BE2C (cell line): ENCODE data around the gene RAB21.

Source experiments
- DNase-seq: peaks from one replicate; pipeline ENCODE4 v3.0.0-alpha.2; 2020
- H3K27me3 ChIP-seq: fragments of 250-450 bp; sonication (Bioruptor Pico); 2 replicates; pipeline ENCODE4 v1.5.1; 2020; ENCODE audit warnings: mild to moderate bottlenecking
- H3K36me3 ChIP-seq: fragments of 250-450 bp; sonication (Bioruptor Pico); 2 replicates; pipeline ENCODE4 v1.5.1; 2020; ENCODE audit warnings: mild to moderate bottlenecking
- H3K4me1 ChIP-seq: fragments of 250-450 bp; sonication (Bioruptor Pico); 2 replicates; pipeline ENCODE4 v1.5.1; 2020
- H3K4me3 ChIP-seq: 2 replicates; pipeline ENCODE4 v1.5.1; 2011; ENCODE audit warnings: low read depth, low read length
- H3K9me3 ChIP-seq: fragments of 250-450 bp; sonication (Bioruptor Pico); 2 replicates; pipeline ENCODE4 v1.5.1; 2020
- TF ChIP-seq, protein P1 (sequence below): IDR thresholded peaks from 2 replicates; pipeline ENCODE4 v1.5.1; 2012; ENCODE audit warnings: mild to moderate bottlenecking, low read depth, low read length

Gene RAB21

DNA sequence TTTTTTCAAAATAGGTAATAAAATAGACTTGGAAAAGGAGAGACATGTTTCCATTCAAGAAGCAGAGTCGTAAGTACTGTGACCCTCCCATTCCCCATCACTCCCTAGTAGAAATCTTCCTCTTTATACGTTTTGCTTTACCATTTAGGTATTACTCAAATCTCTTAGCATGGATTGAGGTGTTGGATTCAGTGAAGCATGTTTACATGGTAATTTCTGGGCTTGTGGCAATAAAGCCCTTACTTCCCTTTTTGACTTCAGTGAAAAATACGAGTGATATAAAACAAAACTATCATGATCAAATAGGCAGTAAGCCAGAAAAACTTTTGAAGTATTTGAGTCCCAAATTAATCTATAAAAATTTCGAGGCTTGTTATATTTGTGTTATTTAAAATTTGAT, 27.4 kb downstream of the RAB21 start:
- DNase-seq: no peak
- no peak overlapping the region for H3K4me3 ChIP-seq
- no peaks in the 10 kb centered on the region for H3K4me1 ChIP-seq
- TF ChIP-seq, protein P1, sequence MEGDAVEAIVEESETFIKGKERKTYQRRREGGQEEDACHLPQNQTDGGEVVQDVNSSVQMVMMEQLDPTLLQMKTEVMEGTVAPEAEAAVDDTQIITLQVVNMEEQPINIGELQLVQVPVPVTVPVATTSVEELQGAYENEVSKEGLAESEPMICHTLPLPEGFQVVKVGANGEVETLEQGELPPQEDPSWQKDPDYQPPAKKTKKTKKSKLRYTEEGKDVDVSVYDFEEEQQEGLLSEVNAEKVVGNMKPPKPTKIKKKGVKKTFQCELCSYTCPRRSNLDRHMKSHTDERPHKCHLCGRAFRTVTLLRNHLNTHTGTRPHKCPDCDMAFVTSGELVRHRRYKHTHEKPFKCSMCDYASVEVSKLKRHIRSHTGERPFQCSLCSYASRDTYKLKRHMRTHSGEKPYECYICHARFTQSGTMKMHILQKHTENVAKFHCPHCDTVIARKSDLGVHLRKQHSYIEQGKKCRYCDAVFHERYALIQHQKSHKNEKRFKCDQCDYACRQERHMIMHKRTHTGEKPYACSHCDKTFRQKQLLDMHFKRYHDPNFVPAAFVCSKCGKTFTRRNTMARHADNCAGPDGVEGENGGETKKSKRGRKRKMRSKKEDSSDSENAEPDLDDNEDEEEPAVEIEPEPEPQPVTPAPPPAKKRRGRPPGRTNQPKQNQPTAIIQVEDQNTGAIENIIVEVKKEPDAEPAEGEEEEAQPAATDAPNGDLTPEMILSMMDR: no peak
- peaks cover 8% of the 10 kb centered on the region for H3K36me3 ChIP-seq
- H3K27me3 ChIP-seq: no peaks in the 10 kb centered on the region
- no peaks in the 10 kb centered on the region for H3K9me3 ChIP-seq

DNA sequence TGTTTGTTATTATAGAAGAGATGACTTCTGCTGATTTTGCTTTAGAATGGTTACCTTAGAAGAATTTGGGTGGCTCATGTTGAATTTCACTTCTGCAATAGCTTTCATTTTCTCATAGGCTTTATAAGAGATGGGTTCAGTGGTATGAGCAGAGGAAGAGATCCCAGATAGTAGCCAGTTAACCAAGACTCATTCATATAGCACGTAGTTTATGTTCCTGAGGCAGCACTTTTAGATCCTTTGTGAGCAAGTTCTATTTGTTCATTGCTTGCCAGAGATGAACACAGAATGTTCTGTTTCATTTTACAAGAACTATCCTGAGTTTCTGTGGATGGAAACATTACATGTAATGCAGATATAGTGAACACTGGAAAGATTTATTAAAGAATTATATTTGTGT, 32.2 kb downstream of the RAB21 start:
- H3K9me3 ChIP-seq: no peaks in the 10 kb centered on the region
- TF ChIP-seq, protein P1: no peak
- no peak for DNase-seq
- peaks cover 8% of the 10 kb centered on the region for H3K36me3 ChIP-seq
- no peak overlapping the region for H3K4me3 ChIP-seq
- no peaks in the 10 kb centered on the region for H3K27me3 ChIP-seq
- no peaks in the 10 kb centered on the region for H3K4me1 ChIP-seq

DNA sequence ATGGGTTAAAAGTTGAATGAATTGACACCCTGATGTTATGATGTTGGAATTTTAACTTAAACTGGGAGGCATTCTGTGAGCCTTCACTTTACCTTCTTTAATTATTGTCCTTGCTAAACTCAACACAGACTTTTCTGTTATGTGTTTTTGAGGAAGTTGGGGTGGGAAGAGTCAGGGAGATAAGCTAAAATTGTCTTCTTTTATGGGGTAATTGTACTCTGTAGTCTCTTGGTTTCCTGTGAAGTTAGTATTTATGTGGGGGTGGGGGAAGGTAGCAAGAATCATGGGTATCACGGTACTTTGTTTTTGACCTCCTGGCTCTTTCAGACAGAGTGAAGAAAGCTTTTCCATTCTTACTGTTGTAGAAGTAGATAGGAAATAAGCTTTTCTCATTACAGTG, 32.9 kb downstream of the RAB21 start:
- Histone ChIP-seq H3K27me3 (no peaks in the 10 kb centered on the region), H3K4me3 (no peak overlapping the region), H3K36me3 (peaks cover 8% of the 10 kb centered on the region), H3K4me1 (no peaks in the 10 kb centered on the region), H3K9me3 (no peaks in the 10 kb centered on the region)
- TF ChIP-seq, protein P1: no peak
- no peak for DNase-seq

DNA sequence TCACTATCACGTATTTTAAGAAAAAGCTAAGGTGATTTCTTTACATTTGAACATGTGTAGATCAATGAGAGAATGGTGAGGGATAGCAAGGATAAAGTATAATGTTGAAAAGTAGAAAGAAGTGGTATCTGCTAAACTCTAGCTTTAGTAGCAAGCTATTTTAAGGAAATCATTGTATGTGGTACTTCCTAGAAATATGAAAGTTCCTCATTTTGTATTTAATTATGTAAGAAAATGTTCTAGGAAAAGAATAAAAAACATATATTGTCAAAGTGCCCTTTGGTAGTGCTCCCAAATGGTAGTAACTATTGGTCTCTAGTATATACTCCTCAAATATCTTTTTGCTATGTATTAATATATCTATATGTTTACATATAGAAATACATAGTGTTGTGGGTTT, 35.7 kb downstream of the RAB21 start:
- TF ChIP-seq, protein P1: no peak
- no peak for DNase-seq

DNA sequence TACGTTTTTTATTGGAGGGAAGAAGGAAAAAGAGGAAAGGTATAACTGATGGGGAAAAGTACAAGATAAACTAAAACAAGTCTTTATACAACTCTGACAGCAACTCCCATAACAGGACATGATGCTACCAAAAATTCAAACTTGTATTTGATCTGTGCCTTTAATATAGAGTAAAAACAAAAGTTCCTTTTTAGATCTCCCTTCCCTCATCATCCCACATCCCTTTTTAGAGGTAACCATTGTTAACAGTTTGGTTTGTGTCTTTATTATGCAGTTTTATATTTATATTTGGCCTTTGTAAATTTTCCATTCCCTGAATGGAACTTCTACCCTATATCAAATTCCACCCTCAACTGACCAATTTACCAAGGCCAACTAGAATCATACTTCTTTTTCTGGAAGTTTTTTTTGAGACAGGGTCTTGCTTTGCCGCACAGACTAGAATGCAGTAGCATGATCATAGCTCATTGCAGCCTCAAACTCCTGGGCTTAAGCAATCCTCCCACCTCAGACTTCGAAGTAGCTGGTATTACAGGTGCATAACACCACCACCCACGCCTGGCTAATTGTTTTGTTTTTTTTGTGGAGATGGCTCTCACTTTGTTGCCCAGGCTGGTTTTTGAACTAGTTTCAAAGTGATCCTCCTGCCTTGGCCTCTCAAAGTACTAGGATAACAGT, 36.9 kb downstream of the RAB21 start:
- Histone ChIP-seq H3K9me3 (no peaks in the 10 kb centered on the region), H3K4me3 (no peak overlapping the region), H3K27me3 (no peaks in the 10 kb centered on the region), H3K36me3 (peaks cover 3% of the 10 kb centered on the region; the same call in 1 of the 2 replicates), H3K4me1 (no peaks in the 10 kb centered on the region)
- DNase-seq: no peak
- TF ChIP-seq, protein P1: no peak

More for the DNA sequence above, 35.7 kb downstream of the RAB21 start:
- no peaks in the 10 kb centered on the region for H3K9me3 ChIP-seq
- H3K27me3 ChIP-seq: no peaks in the 10 kb centered on the region
- peaks cover 6% of the 10 kb centered on the region for H3K36me3 ChIP-seq
- H3K4me1 ChIP-seq: no peaks in the 10 kb centered on the region
- no peak overlapping the region for H3K4me3 ChIP-seq

DNA sequence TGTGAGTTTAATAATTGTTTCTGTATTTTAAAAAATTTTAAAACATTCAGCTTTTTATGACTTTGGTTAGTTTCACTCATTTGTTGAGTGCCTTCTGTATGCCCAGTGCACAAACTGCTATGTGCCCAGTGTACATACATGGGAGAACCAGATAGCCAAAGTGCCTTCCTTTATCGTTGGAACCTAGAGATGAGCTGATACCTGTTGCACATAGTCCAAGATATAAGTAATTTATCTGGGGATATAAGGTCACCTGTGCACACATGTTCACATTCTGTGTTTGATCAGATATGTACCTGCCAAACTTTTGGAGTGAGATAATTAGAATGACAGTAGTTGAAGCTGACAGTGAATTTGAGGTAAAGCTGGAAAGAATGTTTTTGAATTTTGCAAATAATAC, 37.9 kb downstream of the RAB21 start:
- TF ChIP-seq, protein P1: no peak
- Histone ChIP-seq H3K36me3 (no peaks in the 10 kb centered on the region), H3K9me3 (no peaks in the 10 kb centered on the region), H3K4me3 (no peak overlapping the region), H3K27me3 (no peaks in the 10 kb centered on the region; the same call in 1 of the 2 replicates), H3K4me1 (no peaks in the 10 kb centered on the region)
- no peak for DNase-seq
